Ramos (cell line): ENCODE results near the gene RNPEPL1.
"Not testable (repeated sequence)": the region's sequence is repeated elsewhere in the genome, so short reads cannot be mapped to it uniquely, and the experiment has no call there.

Source experiments
- in situ Hi-C: fragments of 300-500 bp; cut with MboI; formaldehyde crosslinking; loops from one replicate; pipeline ENCODE4 v1.14.3; 2022; ENCODE audit warnings: low sequenced_read_pairs; ENCODE audit not compliant: unreplicated experiment

Gene RNPEPL1

DNA sequence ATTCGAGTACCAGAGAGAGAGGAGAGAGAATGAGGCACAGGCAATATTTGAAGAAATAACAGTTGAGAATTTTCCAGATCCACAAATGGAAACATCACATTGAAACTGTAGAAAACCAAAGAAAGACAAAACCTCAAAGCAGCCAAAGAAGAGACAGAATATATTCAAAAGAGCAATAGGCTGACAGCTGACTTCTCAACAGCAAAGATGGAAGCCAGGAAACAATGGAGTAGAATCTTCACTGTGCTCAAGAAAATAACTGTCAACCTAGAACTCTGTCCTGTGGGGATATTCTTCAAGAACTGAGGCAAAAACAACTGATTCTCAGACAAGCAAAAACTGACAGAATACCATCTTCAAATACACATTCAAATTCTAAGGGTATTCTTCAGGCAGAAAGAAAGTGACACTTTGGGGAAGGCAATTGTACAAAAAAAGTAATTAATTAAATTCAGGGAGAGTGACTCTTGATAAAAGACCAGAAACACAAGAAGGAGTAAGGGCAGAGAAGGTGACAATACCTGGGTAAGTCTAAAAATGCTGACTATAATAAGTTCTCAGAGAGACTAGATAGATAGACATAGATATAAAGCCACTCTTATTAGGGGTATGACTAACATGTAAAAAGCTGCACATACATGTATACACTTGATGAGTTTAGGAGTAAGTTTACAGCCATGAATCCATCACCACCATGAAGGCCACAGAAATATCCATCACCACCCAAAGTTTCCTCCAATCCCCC, 36.1 kb upstream of the RNPEPL1 start:
- in situ Hi-C loops, result no loop called here

GRCh38 chr2:240538031-240538780, 30.1 kb upstream of the RNPEPL1 start:
- in situ Hi-C loops, result no loop called here

DNA sequence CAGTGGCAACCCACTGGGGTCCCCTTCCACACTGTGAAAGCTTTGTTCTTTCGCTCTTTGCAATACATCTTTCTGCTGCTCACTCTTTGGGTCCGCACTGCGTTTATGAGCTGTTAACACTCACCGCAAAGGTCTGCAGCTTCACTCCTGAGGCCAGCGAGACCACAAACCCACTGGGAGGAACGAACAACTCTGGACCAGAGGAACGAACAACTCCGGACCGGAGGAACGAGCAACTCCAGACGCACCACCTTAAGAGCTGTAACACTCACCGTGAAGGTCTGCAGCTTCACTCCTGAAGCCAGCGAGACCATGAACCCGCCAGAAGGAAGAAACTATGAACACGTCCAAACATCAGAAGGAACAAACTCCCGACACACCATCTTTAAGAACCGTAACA, 29.2 kb upstream of the RNPEPL1 start:
- in situ Hi-C loops, result not testable (repeated sequence)

DNA sequence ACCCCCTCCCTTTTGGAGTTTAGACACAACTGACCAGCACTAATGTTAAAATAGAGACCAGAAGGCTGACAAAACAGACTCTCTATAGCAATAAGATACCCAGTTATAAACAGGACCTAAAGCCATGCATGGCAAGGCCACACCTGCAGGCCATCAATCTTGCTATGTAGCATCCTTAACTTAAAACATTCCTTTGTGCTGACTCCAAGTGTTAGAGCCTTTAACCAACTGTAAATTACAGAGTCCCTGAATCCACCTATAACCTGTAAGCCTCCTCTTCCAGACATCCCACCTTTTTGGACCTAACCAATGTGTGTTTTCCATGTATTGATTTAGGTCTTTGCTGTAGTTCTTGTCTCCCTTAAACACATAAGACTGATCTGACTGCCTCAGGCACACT, 28.4 kb upstream of the RNPEPL1 start:
- in situ Hi-C loops, result no loop called here

DNA sequence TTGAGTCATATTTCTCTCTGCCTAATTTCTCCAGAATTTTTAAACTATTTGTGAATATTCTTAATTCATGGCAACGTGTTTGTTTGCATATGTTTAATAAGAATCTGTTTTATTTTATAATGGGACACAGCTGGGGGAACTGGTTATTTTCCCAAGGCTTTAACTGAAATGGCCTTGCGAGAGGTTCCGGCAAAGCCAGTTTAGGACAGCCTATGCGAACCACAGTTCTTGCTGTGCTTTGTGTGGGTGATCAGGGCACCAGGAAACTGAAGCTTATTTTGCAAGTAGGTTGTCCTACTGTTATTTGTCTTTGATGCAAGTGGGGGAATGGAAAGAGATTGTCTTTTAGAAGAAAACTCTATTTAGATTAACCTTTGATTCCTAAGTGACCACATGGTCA, 17.0 kb upstream of the RNPEPL1 start:
- in situ Hi-C loops, result no loop called here

DNA sequence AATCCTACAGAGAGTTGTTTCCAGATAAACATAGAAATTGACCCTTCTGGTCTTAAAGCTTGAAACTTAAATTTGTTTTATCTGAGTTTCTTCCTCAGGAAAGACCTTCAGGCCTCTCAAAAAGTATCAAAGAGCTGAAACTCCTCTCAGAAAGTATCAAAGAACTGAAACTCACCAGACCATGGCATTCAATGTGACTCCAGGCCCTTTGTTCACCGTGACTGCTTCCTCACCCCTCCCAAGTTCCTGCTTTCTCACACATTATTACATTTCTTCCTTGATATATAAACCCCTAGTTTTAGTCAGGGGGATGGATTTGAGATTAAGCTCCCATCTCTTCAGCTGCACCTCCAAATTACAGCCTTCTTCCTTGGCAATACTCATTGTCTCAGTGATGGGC, 16.5 kb upstream of the RNPEPL1 start:
- in situ Hi-C loops, result no loop called here

GRCh38 chr2:240553956-240554480, 14.3 kb upstream of the RNPEPL1 start:
- in situ Hi-C loops, result no loop called here

DNA sequence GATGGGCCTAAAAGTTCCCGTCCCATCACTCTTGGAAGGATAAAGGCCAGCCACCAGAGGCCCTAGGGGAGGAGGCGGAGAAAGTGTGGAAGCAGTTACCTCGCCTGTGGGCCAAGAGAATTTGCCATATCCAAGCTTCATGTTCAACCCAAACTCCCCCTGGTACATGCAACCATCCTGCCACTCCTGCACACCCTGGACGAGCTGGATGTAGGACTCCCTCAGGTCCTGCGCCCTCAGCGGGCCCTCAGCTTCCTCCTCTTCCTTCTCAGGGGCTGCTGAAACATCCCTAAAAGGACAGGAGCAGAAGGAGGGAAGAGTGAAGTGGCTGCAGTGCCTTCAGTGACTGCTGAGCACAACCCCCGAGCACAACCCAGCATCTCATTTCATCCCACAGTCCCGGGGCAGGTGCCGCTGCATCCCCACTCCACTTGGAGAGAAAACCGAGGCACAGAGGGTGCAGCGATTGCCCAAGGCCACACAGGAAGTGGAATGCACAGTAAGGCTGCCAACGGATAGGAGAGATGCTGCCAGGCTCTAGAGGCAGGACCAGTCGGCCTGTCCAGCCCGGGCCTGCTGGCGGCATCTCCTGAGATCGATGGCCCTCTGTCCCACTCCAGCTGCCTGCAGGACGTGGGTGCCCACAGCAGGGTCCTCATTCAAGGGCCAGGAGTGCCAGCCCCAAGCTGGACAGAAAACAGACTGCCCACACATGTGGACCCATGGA, 13.4 kb upstream of the RNPEPL1 start:
- in situ Hi-C loops, result no loop called here

DNA sequence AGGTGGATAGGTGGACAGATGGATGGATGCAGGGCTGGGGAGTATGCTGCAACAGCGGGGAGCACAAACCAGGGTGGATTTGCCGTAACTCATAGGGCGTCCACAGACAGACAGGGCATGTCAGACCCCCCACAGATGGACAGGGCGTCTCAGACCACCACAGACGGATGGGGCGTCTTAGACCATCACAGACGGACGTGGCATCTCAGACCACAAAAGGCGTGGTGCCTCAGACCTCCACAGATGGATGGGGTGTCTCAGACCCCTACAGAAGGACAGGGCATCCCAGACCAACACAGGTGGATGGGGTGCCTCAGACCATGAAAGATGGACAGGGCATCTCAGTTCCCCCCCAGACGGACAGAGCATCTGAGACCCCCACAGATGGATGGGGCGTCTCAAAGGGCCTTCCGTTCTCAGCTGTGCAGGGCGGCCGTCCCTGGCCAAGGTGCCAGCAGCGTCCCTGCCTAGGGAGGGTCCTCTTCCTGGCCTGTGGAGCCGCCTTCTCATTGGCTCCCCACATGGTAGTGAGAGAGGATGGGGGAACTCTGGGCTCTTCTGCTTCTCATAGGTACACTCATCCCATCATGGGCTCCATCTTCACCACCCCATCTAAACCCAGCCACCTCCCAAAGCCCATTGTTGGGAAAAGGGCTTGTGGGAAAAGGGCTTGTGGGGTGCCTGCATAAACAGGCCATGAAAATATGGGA, 12.6 kb upstream of the RNPEPL1 start:
- in situ Hi-C loops, result no loop called here

DNA sequence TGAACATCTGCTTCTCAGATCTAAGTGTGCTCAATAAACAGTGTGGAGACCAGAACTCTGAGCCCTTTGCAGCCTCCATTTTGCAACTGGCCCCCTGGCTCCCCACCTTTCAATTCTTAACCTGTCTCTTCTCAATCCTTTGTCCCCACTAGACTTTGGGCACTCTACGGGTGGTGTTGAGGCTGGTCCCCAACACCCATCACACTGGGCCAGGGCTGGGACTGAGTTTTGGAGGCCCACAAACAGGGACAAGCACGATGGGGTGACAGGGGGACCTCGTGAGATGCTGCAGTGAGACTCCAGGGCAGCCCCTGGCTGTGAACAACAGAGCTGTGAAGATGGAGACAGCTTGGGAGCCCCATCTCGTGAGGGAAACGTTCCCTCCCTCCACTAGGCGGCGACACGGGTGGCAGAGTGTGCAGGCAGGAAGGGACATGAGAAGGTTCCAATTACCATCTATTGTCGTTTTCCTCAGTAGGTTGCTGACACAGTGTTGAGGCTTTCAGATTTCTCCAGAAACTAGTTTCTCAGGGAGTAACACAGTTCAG, 11.7 kb upstream of the RNPEPL1 start:
- in situ Hi-C loops, result no loop called here

- in situ Hi-C loops, result no loop called here
These were observed 11.1 kb upstream of the RNPEPL1 start for GRCh38 chr2:240557101-240557751.

GRCh38 chr2:240557808-240558207, 10.5 kb upstream of the RNPEPL1 start, which contains the start of gene ANKMY1:
Gene ANKMY1 (minus strand): TSS chr2:240557988. CDS start chr2:240557335, 653 bp downstream.
- in situ Hi-C loops, result no loop called here

DNA sequence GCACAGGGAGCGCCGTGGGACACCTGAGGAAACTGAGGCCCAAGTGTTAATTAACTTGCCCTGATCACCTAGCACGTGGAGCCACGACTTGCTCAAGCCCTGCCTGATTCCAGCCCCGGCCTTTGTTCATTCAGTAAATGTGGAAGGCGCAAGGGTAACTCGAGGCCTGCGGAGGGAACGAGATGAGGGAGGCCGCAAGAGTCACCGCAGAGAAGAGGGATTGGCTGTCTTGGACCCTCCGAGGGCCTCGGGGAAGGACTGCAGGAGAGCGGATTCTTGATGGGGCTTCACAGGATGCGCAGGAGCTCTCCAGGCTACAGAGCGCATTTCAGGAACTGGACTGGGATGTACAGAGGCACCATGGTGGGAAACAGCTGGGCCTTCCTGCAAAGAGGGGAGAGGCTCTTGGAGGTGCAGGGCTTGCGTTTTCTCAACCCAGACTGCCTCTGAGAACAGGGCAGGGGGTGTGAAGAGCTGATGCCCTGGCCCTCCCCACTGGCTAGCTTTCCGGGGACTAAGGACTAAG, 10.0 kb upstream of the RNPEPL1 start:
- in situ Hi-C loops, result no loop called here

GRCh38 chr2:240559286-240559685, 9.0 kb upstream of the RNPEPL1 start:
- in situ Hi-C loops, result no loop called here

GRCh38 chr2:240560084-240560479, 8.2 kb upstream of the RNPEPL1 start, which contains the start of gene DUSP28:
Gene DUSP28 (plus strand): TSS chr2:240560357. CDS start chr2:240560685, 328 bp downstream.
- in situ Hi-C loops, result no loop called here

DNA sequence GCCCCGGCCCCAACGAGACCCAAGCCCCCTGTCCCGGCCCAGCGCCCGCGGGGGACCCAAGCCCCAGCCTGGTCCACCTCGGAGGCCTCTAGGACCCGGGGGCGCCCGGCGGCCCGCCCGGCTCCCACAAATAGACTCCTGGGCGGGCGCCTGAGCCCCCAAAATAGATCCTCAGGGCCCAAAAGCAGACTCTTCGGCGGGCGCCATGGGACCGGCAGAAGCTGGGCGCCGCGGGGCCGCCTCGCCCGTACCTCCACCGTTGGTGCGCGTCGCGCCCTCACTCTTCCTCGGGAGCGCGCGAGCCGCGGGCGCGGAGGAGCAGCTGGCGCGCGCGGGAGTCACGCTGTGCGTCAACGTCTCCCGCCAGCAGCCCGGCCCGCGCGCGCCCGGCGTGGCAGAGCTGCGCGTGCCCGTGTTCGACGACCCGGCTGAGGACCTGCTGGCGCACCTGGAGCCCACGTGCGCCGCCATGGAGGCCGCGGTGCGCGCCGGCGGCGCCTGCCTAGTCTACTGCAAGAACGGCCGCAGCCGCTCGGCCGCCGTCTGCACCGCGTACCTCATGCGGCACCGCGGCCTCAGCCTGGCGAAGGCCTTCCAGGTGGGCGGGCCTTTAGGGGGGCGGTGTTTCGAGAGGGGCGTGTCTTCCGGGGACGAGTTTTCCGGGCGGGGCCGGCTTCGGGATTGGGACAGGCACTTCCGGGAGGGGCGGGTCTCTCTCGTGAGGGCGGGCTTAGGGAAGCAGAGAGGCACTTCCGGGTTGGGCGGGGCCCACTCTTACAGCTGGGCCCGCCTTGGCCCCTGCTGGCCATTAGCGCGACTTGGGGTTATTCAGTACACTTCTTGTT, 7.6 kb upstream of the RNPEPL1 start:
- in situ Hi-C loops, result no loop called here

DNA sequence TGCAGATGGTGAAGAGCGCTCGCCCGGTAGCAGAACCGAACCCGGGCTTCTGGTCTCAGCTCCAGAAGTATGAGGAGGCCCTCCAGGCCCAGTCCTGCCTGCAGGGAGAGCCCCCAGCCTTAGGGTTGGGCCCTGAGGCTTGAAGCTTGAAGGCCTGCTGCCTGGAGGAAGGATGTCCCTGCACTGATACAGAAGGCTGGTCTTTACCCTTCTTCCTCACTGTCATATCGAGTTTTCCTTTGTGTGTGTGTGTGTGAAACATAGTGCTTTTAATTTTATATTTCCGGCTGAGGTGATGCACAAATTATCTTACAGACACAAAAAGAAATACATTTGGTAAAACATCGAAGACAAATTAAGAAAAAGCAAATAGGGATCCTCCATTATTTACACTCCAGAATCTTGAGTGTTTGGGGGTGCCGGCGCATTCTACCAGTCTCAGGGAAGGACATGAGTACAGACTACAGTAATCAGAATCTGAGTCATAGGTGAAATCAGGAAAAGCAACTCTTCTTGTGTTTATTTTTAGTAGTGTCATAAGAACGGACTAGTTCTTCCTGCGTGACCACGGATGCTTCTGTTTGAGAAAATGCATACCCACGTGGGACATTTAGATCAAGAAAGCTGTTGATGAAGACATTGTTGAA, 6.8 kb upstream of the RNPEPL1 start:
- in situ Hi-C loops, result no loop called here

DNA sequence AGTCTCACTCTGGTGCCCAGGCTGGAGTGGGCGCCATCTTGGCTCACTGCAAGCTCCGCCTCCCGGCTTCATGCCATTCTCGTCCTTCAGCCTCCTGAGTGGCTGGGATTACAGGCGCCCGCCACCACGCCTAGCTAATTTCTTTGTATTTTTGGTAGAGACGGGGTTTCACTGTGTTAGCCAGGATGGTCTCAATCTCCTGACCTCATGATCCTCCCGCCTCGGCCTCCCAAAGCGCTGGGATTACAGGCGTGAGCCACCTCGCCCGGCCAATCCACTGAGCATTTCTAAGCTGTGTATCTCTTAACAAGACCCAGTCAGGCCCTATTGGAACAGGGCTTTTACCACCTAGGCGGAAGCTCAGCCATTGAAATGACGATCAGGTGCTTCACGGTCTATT, 5.1 kb upstream of the RNPEPL1 start:
- in situ Hi-C loops, result not testable (repeated sequence)
